ENCODE results near the gene TBC1D14.

Gene TBC1D14

GRCh38 chr4:6893449-6894085, 16.1 kb upstream of the TBC1D14 start:
- DNase-seq (ENCODE audit: low spot score) = no peak
- in situ Hi-C loops (cut with MboI; ENCODE audit: low sequenced_read_pairs, unreplicated experiment) = loop anchor here (10.0 to 25.0 kb wide), 2 partner anchors 181 kb away; partner anchors contain the start of genes BLOC1S4 and MRFAP1L1

GRCh38 chr4:6894086-6894478, 15.5 kb upstream of the TBC1D14 start:
- DNase-seq (ENCODE audit: low spot score) = no peak
- in situ Hi-C loops (cut with MboI; ENCODE audit: low sequenced_read_pairs, unreplicated experiment) = loop anchor here (10.0 to 25.0 kb wide), 2 partner anchors 181 to 182 kb away; partner anchors contain the start of genes BLOC1S4 and MRFAP1L1
- TF ChIP-seq CTCF (IDR thresholded peaks at IDR 0.05; ENCODE audit: borderline replicate concordance, control extremely low read depth, extremely low read depth, insufficient read depth, missing control alignments) = no peak

More at GRCh38 chr4:6893449-6894085, 16.1 kb upstream of the TBC1D14 start:
- no peak for TF ChIP-seq CTCF (IDR thresholded peaks at IDR 0.05; ENCODE audit: borderline replicate concordance, control extremely low read depth, extremely low read depth, insufficient read depth, missing control alignments)

GRCh38 chr4:6894528-6895498, 14.8 kb upstream of the TBC1D14 start:
- TF ChIP-seq CTCF (IDR thresholded peaks at IDR 0.05; ENCODE audit: borderline replicate concordance, control extremely low read depth, extremely low read depth, insufficient read depth, missing control alignments) = no peak
- in situ Hi-C loops (cut with MboI; ENCODE audit: low sequenced_read_pairs, unreplicated experiment) = loop anchor here (10.0 to 25.0 kb wide), 2 partner anchors 180 to 183 kb away; partner anchors contain the start of genes BLOC1S4 and MRFAP1L1
- no peak for DNase-seq (ENCODE audit: low spot score)

- no peak for TF ChIP-seq CTCF (IDR thresholded peaks at IDR 0.05; ENCODE audit: borderline replicate concordance, control extremely low read depth, extremely low read depth, insufficient read depth, missing control alignments)
- DNase-seq (ENCODE audit: low spot score) = no peak
- in situ Hi-C loops (cut with MboI; ENCODE audit: low sequenced_read_pairs, unreplicated experiment) = loop anchor here (10.0 to 25.0 kb wide), 2 partner anchors 179 to 184 kb away; partner anchors contain the start of genes BLOC1S4 and MRFAP1L1
Measured at GRCh38 chr4:6896035-6896434, 13.6 kb upstream of the TBC1D14 start.

GRCh38 chr4:6898763-6899162, 10.9 kb upstream of the TBC1D14 start:
- TF ChIP-seq CTCF (IDR thresholded peaks at IDR 0.05; ENCODE audit: borderline replicate concordance, control extremely low read depth, extremely low read depth, insufficient read depth, missing control alignments) = no peak
- no peak for DNase-seq (ENCODE audit: low spot score)
- in situ Hi-C loops (cut with MboI; ENCODE audit: low sequenced_read_pairs, unreplicated experiment) = loop anchor here (10.0 to 25.0 kb wide), 2 partner anchors 176 to 186 kb away; partner anchors contain the start of genes BLOC1S4 and MRFAP1L1

- in situ Hi-C loops (cut with MboI; ENCODE audit: low sequenced_read_pairs, unreplicated experiment) = loop anchor here (10.0 kb wide), 1 partner anchor 85 kb away; no protein-coding TSS in a partner anchor
- no peak for TF ChIP-seq CTCF (IDR thresholded peaks at IDR 0.05; ENCODE audit: borderline replicate concordance, control extremely low read depth, extremely low read depth, insufficient read depth, missing control alignments)
- peak; percentile 28 for DNase-seq (ENCODE audit: low spot score)
Measured at GRCh38 chr4:6900181-6900812, 9.3 kb upstream of the TBC1D14 start.
